Measurements from ENCODE around the gene RAB27A.
"Not testable (repeated sequence)": the region's sequence is repeated elsewhere in the genome, so short reads cannot be mapped to it uniquely, and the experiment has no call there.

The RAB27A gene

DNA sequence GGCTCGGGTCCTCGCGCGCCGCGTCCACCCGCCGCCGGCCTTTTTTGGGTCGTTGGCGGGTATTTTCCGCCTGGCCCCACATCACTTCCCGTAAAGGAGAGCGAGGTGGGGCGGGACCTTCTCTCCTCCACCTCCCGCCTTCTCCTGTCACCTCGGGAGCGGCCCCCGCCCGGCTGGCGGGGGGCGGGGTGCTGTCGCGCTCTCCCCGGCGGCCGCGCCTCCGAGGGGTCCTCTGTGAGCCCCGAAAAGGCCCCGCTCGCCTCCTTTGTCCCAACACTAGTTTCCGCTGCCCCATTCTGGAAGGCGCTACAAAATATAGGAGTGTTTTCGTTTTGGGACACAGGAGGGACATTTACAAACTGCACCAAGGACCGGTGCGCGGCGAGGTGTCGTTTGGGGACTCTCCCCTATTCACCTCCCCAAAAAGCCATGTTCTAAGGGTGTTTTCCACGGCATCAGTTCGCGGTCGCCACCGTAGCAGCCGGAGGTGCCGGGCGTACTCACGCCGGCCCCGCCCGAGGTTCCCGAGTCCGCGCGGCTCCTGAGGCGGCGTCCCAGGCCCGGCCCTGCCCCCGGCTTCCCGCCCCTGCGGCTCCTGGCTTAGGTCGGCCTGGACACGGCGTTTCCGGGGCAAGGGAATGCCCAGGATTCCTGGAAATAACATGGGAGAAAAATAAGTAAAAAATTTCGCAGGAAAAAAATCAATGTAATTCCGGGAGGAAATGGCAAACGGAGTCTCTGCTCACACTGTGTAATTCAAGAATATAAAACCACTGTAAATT is at the start of gene RAB27A:
RAB27A (minus strand) TSS at position 68 of the 782 bp plus-strand sequence. CDS start 54,879 bp downstream, outside the sequence.
- DNase-seq = peak; percentile 34

DNA sequence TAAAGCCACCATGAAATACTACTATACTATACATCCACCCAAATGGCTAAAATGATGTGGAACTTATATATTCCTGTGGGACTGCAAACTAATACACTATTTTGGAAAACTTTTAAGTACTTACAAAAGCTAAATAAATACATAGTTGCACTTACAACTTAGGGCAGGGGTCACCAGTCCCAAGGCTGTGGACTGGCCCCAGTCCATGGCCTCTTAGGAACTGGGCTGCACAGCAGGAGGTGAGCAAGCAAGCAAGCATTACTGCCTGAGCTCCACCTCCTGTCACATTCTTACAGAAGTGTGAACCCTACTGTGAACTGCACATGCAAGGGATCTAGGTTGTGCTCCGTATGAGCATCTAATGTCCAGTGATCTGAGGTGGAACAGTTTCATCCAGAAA is 47.5 kb upstream of the RAB27A start:
- no peak for DNase-seq

DNA sequence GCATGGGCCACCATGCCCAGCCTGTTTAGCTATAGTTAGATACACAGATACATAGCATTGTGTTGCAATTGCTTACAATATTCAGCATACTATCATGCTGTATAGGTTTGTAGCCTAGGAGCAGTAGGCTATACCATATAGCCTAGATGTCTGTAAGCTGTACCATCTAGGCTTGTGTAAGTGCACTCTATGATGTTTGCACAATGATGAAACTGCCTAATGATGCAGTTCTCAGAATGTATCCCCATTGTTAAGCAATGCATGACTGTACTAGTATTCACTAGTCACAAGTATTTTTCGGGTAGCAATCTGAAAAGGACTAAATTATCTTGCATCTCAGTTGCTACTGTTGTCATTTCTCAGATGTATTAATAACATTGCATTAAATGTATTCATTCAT is 45.4 kb upstream of the RAB27A start:
- no peak for DNase-seq

DNA sequence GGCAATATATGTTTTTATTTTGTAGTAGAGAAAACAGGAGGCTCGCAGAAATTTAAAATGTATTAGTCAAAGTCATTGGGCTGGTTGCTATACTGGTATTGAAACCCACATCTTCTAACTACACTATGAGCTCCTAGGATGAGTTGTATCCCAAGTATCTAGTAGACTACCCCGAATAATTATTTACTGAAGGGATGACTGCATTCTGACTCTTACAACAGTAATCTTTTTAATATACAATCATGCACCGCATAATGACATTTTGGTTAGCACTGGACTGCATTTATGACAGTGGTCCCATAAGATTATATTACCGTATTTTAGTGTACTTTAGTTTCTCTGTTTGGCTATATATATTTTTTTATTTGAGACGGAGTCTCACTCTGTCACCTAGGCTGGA is 44.8 kb upstream of the RAB27A start:
- no peak for DNase-seq

DNA sequence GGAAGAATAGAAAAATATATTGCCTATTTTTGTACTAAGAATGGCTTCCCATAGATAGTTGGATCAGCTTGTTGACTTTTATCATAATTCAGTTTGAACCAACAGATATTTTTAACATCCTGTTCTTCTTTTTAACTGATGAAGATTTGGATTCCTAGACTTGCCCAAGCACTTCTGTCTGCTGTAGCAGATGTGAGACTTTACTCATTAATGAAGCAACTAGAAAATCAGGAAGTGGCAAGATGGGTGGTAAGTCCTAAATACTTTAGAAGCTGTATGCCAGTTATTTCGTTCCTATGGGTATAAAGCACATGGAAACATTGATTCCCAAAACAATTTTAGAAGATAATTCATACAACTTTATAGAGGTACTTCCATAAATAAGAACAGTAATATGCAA is 37.8 kb upstream of the RAB27A start:
- DNase-seq = no peak

DNA sequence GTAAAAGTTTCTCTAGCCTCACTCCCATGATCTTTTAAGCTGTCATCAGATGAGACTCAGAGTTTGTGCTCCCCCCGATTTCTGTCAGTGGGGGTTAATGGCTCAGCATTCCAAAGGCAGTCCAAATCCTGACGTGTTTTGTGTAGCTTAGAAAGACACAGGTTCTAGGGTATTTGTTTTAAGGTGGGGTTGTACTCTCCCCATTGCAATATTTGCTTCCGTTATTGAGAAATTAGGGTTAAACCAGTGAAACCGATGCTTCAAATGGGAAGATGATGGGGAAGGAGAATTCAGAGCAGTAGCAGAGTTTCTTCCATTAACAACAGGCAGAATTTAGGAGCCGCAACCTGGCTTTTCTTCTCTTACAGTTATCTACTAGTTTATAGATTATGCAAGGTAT is 32.9 kb upstream of the RAB27A start:
- DNase-seq = no peak

DNA sequence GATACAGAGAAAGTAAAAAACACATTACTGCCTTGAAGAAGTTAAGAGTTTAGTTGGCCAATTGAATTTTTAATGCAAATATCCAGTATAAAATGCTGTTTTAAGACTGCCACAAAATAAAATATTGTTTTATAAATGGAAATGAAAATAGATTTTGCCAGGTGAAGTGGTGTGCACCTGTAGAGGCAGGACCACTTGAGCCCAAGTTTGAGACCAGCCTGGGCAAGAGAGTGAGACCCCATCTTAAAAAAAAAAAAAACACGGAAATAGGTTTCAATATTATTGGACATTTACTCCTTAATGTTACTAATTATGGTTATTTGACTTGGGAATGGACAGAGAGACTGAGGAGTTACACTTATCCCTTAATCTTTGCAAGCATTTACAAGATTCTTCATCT is 31.4 kb upstream of the RAB27A start:
- no peak for DNase-seq

DNA sequence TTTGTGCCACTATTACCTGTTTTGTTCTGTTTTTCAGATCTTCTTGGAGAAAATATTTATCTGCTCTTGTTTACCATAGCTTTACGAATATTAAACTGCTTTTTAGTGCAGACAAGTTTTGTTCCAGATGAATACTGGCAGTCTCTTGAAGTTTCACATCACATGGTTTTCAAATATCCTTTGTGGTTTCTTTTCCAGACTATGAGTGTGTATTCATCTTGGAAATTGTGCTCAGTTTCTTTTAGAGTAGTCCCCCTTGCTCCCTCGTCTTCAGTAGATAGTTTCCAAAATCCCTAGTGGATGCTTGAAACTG is 30.6 kb upstream of the RAB27A start:
- no peak for DNase-seq

DNA sequence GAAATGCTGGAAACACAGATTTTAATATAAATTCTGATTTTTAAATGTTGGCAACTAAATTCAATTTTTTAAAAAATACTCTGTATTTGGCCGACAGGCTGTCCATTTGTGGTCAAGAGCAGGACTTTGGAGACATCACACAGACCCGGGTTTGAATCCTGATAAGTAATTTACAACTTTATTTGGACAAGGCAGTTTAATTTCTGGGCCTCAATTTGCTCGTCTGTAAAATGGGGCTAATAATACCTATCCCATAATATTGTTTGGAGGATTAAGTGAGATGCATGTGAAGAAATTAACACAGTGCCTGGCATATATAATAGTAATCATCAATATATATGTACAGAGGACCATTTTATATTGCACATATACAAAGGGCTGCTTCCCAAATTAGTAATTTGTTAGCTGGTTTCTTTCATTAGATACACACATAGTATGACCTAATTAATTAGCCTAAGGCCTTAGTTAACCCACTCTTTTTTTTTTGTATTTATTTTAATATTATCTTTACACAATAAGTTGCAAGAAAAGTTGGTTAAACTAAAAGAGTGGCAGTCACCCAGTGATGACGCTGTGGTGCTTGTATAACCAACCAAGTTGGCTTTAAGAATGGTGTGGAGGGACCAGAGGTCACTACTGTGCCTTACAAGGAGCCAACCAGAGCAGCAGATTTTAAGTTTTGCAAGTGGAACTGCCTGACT is 30.1 kb upstream of the RAB27A start:
- DNase-seq = no peak

DNA sequence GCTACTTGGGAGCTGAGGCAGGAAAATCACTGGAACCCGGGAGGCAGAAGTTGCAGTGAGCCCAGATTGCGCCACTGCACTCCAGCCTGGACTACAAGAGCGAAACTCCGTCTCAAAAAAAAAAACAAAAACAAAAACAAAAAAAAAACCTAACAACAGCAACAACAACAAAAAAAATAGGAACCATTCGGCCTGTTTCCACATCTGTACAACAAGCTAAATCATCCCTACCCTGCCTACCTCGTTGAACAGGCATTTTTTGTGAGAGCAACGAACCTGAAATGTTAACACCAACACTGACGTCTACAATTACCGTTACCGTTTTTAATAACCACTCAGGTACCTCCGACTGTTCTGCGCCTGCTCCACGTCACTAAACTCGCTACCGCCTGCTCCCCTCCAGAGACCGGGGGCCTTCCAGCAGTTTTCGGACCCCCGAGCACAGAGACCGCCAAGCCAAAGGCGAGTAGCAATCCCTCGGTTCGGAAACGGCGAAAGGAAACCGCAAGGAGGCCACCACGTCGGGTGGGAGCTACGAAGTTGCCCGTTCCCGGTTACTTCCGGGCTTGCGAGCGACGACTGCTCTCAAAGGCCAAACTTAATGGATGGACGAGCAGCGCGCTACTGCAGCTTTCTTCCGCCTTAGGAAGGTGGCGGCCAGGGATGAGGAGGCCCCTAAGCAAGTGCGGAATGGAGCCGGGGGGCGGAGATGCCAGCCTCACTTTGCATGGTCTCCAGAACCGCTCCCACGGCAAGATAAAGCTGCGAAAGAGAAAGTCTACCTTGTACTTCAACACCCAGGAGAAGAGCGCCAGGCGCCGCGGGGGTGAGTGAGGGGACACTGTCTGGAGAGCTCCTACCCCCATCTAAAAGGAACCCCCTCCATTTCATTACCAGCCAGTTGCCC is 29.2 kb upstream of the RAB27A start, which contains the start of the genes PIGB and PIGBOS1:
PIGB (plus strand) TSS at position 635 of the 907 bp plus-strand sequence; CDS start at position 664, 29 bp downstream.
PIGBOS1 (minus strand) TSS at position 536 of the 907 bp plus-strand sequence. CDS start 1,331 bp downstream, outside the sequence.
- DNase-seq = peak; percentile 63

DNA sequence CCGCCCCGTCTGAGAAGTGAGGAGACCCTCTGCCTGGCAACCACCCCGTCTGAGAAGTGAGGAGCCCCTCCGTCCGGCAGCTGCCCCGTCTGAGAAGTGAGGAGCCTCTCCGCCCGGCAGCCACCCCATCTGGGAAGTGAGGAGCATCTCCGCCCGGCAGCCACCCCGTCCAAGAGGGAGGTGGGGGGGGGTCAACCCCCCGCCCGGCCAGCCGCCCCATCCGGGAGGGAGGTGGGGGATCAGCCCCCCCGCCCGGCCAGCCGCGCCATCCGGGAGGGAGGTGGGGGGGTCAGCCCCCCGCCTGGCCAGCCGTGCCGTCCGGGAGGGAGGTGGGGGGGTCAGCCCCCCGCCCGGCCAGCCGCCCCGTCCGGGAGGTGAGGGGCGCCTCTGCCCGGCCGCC is 13.2 kb upstream of the RAB27A start:
- not testable (repeated sequence) for DNase-seq

DNA sequence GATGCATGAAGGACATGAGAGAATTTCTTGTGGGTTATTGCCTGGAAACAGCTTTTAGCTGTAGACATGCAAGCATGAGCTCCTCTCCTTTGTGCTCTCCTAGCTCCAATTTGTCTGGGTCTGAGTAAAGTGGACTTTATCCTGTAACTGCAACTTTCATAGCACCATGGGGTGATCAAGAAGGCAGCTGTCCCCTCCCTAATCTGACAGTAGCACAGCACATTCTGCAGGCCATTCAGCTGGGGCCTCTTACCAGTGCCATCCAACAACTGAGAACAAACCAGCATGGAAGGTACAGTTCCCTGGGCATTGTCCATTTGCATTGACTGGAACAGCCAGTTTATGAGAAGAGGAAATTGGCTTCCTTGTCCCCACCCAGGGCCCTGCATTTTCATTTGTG is 7.7 kb upstream of the RAB27A start:
- no peak for DNase-seq

DNA sequence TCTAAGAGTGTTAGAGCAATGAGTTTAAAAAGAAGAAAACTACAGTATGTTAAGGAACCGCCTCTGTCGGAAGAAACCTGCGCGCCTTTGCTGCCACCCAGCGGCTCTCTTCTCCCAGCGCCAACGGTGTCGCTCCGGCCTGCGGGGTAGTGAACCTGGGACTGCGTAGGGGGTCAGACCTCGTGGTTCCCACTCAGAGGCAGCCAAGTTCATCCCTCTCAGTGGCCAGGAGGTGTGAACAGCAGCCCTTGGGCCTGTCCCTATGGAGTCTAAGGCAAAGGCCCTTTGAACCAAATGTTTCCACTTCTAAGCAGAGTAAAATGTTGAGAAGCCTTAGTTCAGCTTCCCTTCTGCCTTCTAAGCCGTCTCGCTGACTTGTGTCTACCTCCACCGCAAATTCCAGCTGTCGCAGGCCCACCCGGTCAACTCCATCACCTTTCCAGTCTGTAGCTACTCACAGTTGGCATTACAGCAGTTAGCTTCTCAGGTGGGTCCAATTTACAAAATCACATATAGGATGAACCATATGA is 980 bp upstream of the RAB27A start:
- peak; percentile 17 for DNase-seq

DNA sequence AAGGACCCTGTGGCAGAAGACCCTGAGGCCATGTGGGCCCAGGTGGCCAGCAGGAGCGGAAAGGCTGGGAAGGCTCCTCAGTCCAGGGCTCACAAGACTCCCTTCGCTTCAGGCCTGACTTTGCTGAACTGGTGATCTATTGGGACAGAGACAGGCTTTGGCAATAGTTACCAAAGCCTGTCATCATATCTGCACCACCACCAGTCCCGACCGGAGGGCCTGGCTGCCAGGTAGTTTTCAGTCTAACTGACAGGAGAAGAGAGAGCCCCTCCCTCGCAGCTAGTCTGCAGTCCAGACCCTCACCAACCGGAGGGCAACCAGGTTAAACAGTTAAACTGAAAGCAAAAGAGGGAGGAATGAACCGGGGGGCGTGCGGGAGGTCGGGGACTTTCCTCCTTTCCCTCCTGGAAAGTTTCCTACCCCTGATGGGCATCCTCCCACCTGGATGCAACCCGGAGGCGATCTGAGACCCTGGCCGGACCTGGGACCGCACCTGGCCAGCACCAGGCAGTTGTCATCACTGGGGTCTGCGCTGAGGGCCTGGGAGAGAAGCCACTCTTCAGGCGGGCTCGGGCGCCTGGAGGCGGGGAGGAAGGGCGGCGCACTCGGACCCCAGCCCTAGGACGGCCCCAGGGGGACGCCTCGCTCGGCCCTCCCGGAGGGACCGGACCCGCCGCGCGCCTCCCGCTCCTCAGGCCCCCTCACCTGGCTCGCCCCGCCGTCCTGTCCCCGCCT is 435 bp downstream of the RAB27A start:
- DNase-seq = no peak

DNA sequence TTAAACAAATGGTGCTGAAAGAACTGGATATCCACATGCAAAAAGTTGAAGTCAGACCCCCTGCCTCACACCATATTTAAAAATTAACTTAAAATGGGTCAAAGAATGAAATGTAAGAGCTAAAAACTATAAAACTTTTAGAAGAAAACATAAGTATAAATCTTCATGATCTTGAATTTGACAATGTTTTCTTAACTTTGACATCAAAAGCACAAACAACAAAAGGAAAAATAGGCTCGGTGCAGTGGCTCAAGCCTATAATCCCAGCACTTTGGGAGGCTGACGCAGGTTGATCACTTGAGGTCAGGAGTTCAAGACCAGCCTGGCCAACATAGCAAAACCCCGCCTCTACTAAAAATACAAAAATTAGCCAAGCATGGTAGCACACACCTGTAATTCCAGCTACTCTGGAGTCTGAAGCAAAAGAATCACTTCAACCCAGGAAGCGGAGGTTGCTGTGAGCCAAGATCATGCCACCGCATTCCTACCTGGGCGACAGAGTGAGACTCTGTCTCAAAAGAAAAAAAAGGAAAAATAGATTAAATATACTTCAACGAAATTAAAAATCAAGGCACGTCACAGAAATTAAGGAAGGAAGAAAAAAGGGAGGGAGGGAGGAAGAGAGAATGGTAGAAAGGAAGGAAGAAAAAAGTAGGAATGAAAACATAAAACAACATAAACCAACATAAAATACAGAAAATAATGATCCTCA is 1.5 kb downstream of the RAB27A start:
- no peak for DNase-seq

DNA sequence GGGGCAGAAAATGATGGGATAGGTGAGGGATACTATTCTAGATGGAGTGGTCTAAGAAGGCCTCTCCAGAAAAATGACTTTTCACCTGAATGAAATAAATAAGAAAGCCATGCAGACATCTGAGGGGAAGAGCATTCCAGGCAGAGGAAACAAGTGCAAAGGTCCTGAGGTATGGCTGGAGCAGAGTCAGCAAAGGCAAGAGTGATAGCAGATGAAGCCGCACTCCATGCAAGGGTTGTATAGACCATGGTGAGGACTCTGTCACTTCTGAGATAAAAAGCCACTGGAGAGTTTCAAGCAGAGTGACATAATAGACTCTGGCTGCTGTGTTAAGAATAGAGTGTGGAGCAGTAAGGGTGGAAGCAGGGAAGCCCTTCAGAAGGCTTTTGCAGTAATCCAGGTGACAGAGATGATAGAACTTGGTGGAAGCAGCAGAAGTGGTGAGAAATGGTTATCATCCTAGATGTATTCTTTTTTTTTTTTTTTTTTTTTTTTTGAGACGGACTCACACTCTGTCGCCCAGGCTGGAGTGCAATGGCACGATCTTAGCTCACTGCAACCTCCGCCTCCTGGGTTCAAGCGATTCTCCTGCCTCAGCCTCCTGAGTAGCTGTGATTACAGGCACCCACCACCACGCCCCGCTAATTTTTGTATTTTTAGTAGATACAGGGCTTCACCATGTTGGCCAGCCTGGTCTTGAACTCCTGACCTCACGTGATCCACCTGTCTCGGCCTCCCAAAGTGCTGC is 3.0 kb downstream of the RAB27A start:
- DNase-seq = not testable (repeated sequence)

DNA sequence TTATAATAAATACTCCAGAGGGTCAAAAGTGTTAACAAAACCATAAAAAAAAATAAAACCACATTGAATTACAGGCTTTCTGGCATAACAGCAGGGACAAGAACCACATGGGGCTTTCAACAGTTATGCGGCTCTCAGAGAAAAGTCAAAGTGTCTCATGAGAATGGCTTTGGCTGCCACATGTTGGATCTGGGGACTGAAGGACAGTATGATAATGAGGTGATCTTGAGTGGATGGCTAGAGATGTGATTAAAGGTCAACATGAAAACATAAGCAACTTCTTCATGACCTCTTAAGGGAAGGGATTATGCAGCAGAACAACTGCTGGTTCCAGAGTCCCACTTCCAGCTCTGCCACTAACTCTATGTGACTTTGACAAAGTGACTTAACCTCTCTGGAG is 5.2 kb downstream of the RAB27A start:
- DNase-seq = no peak

DNA sequence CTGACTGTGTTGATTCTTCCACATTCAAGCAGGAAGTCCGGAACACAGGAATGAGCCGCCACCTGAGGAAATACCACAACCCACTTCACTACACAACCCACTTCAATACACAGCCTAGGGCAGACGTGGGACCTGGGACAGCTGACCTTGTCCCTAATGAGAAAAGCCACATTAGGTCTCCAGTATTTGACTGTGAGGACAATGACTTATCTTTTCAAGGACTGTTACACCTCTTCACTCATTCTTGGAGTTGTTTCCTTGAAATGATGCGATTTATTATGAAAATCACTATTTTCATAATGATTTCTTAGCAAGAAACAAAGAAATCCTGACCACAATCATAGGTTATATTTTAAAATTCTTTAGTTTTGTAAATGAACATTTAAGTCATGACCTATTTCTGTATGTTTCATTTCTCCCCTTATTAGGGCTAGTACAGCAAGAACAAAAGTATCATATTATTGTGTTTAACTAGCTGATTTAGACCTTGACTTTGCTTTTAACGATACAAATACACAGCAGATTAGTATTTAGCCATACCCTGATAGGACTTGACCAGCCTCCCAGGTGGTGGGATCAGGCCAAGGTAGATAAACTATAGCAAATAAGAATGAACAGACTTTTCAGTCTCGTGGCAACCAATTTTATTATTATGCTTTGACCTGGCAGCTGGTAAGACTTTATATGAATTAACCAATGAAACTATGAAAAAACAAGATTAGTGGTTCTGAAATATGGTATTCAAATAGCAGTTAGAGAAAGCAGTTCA is 6.0 kb downstream of the RAB27A start:
- no peak for DNase-seq

DNA sequence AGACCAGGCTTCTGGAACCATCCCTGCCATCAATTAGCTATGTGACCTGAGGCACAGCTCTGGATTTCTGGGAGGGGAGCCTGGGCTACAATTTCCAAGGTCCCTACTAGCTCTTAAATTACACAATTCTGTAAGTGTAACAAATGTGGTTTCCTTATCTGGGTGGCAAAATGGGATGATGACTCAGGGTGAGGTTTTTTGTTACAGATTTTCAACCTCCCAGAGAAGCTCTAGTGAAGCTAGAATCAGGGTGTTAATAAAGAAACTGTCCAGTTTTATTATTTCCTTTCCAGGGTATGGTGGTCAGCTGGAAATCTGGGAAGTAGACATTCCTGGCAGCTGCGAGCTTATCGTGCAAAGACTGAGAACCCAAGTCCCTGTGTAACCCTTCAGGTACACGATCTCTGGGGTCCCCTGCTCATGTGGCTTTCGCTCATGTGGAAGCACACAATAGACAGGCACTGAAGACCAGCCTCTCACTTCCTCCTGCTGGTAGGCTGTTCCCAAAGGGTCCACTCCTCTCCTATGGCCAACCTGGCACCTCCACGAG is 7.3 kb downstream of the RAB27A start:
- no peak for DNase-seq
